Measurements from ENCODE around the gene REEP6. TPM values are rescaled to one million over a fixed set of nuclear protein-coding genes. Genes with fewer than 3 reads are reported as not detected.

Gene REEP6
- total RNA-seq, 1 donor from 2014 or later, result 21.5 TPM

GRCh38 chr19:1467490-1468273 is 23.3 kb upstream of the REEP6 start:
- H3K36me3 Mint-ChIP-seq (ENCODE audit: unreplicated experiment), result no peaks in the 10 kb centered on the region
- TF ChIP-seq, protein P1, sequence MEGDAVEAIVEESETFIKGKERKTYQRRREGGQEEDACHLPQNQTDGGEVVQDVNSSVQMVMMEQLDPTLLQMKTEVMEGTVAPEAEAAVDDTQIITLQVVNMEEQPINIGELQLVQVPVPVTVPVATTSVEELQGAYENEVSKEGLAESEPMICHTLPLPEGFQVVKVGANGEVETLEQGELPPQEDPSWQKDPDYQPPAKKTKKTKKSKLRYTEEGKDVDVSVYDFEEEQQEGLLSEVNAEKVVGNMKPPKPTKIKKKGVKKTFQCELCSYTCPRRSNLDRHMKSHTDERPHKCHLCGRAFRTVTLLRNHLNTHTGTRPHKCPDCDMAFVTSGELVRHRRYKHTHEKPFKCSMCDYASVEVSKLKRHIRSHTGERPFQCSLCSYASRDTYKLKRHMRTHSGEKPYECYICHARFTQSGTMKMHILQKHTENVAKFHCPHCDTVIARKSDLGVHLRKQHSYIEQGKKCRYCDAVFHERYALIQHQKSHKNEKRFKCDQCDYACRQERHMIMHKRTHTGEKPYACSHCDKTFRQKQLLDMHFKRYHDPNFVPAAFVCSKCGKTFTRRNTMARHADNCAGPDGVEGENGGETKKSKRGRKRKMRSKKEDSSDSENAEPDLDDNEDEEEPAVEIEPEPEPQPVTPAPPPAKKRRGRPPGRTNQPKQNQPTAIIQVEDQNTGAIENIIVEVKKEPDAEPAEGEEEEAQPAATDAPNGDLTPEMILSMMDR (IDR thresholded peaks at IDR 0.05; ENCODE audit: partially characterized antibody, unreplicated experiment), result no peak
- H3K9me3 Mint-ChIP-seq (ENCODE audit: unreplicated experiment), result peaks cover 16% of the 10 kb centered on the region
- DNase-seq, result peak; percentile 56
- H3K4me3 Mint-ChIP-seq (ENCODE audit: unreplicated experiment), result no peak overlapping the region
- no peaks in the 10 kb centered on the region for H3K4me1 Mint-ChIP-seq (ENCODE audit: low read depth, unreplicated experiment)
- peaks cover 21% of the 10 kb centered on the region for H3K27me3 Mint-ChIP-seq (ENCODE audit: unreplicated experiment)
- no peak overlapping the region for H3K27ac Mint-ChIP-seq (ENCODE audit: unreplicated experiment)

DNA sequence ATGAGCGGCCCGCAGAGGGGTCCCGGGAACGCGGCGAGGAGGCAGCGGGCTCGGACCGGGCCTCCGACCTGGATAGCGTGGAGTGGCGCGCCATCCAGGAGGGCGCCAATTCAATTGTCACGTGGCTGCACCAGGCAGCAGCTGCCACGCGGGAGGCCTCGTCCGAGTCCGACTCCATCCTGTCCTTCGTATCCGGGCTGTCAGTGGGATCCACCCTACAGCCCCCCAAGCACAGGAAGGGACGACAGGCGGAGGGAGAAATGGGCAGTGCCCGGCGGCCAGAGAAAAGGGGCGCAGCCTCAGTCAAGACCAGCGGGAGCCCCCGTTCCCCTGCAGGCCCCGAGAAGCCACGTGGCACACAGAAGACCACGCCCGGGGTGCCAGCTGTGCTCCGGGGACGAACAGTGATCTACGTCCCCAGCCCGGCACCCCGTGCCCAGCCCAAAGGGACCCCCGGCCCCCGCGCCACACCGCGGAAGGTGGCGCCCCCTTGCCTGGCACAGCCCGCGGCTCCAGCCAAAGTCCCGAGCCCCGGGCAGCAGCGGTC is 22.6 kb upstream of the REEP6 start:
- peaks cover 23% of the 10 kb centered on the region for H3K9me3 Mint-ChIP-seq (ENCODE audit: unreplicated experiment)
- H3K36me3 Mint-ChIP-seq (ENCODE audit: unreplicated experiment), result no peaks in the 10 kb centered on the region
- no peak for DNase-seq
- H3K27ac Mint-ChIP-seq (ENCODE audit: unreplicated experiment), result peak overlapping the region; percentile 55
- peaks cover 28% of the 10 kb centered on the region for H3K27me3 Mint-ChIP-seq (ENCODE audit: unreplicated experiment)
- TF ChIP-seq, protein P1 (IDR thresholded peaks at IDR 0.05; ENCODE audit: partially characterized antibody, unreplicated experiment), result no peak
- H3K4me3 Mint-ChIP-seq (ENCODE audit: unreplicated experiment), result no peak overlapping the region
- H3K4me1 Mint-ChIP-seq (ENCODE audit: low read depth, unreplicated experiment), result peaks cover 6% of the 10 kb centered on the region

DNA sequence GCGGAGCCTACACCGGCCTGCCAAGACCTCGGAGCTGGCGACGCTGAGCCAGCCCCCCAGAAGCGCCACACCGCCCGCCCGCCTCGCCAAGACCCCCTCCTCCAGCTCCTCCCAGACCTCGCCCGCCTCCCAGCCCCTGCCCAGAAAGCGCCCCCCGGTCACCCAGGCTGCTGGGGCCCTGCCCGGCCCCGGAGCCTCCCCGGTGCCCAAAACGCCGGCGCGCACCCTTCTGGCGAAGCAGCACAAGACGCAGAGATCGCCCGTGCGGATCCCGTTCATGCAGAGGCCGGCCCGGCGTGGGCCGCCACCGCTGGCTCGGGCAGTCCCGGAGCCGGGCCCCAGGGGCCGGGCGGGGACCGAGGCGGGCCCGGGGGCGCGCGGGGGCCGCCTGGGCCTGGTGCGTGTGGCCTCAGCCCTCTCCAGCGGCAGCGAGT is 22.1 kb upstream of the REEP6 start:
- Mint-ChIP-seq H3K36me3 (ENCODE audit: unreplicated experiment) (no peaks in the 10 kb centered on the region), H3K4me1 (ENCODE audit: low read depth, unreplicated experiment) (peaks cover 7% of the 10 kb centered on the region), H3K27ac (ENCODE audit: unreplicated experiment) (no peak overlapping the region), H3K4me3 (ENCODE audit: unreplicated experiment) (no peak overlapping the region), H3K27me3 (ENCODE audit: unreplicated experiment) (peaks cover 31% of the 10 kb centered on the region), H3K9me3 (ENCODE audit: unreplicated experiment) (peaks cover 26% of the 10 kb centered on the region)
- DNase-seq, result peak; percentile 55
- TF ChIP-seq, protein P1 (IDR thresholded peaks at IDR 0.05; ENCODE audit: partially characterized antibody, unreplicated experiment), result no peak

- DNase-seq, result peak; percentile 34
- Mint-ChIP-seq H3K9me3 (ENCODE audit: unreplicated experiment) (peaks cover 29% of the 10 kb centered on the region), H3K4me1 (ENCODE audit: low read depth, unreplicated experiment) (peaks cover 7% of the 10 kb centered on the region), H3K27me3 (ENCODE audit: unreplicated experiment) (peaks cover 31% of the 10 kb centered on the region), H3K36me3 (ENCODE audit: unreplicated experiment) (no peaks in the 10 kb centered on the region), H3K27ac (ENCODE audit: unreplicated experiment) (no peak overlapping the region), H3K4me3 (ENCODE audit: unreplicated experiment) (no peak overlapping the region)
- TF ChIP-seq, protein P1 (IDR thresholded peaks at IDR 0.05; ENCODE audit: partially characterized antibody, unreplicated experiment), result no peak
These were observed 21.5 kb upstream of the REEP6 start for GRCh38 chr19:1469255-1470054.

All from glutamatergic neuron (in vitro differentiated cells).